ENCODE data around the gene ELF5. TPM values are rescaled to one million over a fixed set of nuclear protein-coding genes. Genes with fewer than 3 reads are reported as not detected.

ELF5 gene
- total and polyA plus RNA-seq, 2 of the 8 experiments (the other 6 are each of a cell fraction or from before 2014, with no cell fraction given): not detected

DNA sequence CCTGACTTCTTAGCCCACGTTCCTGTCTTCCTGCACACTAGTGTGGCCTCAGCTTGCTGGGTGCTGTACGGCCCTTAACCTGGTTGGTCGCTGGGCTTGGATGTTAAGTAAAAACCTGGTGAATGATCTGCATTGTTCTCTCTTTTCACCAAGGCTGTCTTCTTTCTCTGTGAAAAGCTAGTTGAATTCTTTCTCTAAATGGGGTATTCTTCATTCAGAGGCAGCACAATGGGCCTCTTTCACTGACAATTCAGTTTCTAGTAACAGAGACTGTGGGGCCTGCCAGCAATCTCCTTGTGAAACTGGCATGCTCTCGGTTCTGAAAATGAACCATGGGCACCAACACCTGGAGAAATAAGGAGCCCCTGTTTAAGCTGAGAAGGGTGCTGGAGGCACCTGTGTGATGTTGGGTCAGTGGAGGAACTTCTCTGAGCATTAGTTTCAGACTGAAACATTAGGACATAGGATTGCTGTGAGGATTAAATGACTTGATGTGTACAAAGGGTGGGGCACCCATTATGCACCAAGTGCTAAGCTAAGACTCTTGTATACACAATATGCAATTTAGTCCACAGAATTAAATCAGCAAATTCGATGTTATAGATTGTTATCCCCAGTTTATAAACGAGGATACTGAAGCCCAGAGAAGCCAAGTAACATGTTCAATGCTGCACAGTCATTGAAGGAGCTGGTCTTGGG, 33.1 kb upstream of the ELF5 start:
- ChIA-PET POLR2A (ENCODE audit: partially characterized antibody) (no interaction called here), CTCF (ENCODE audit: partially characterized antibody) (interaction anchor here (0.6 to 4.8 kb wide), 6 partner anchors 19 to 379 kb away, joined by 3 to 39 read pairs (median 4); partner anchors contain the start of gene ELF5)
- H3K56ac ChIP-seq (replicated peaks; ENCODE audit: insufficient read length, low read depth, low read length): no peak overlapping the region
- H2BK15ac ChIP-seq (ENCODE audit: low read length): no peak overlapping the region
- H3K4me1 ChIP-seq (replicated peaks in 1 of 4; ENCODE audit: control insufficient read depth in 3 of 4, insufficient read depth in 4 of 4, low read length in 3 of 4): no peaks in the 10 kb centered on the region
- H3K14ac ChIP-seq (ENCODE audit: insufficient read length): no peak overlapping the region
- H3K36me3 ChIP-seq (ENCODE audit: control insufficient read depth in 2 of 4, insufficient read depth in 4 of 4, low read length in 3 of 4): no peaks in the 10 kb centered on the region; a peak in 1 of 8 replicates
- H3K79me1 ChIP-seq (ENCODE audit: low read depth, low read length): no peaks in the 10 kb centered on the region
- no peaks in the 10 kb centered on the region for H3K27me3 ChIP-seq (replicated peaks in 1 of 4; ENCODE audit: control insufficient read depth in 3 of 4, extremely low read depth in 1 of 4, insufficient read depth in 3 of 4, low read length in 3 of 4)
- no peak overlapping the region for H2BK20ac ChIP-seq (ENCODE audit: low read length)
- no peak overlapping the region for H3K4ac ChIP-seq (replicated peaks; ENCODE audit: insufficient read length, low read depth, low read length)
- no peak overlapping the region for H3K27ac ChIP-seq (ENCODE audit: low read depth, low read length)
- H2AK5ac ChIP-seq (ENCODE audit: low read depth, low read length): no peak overlapping the region
- no peak overlapping the region for H4K91ac ChIP-seq (replicated peaks; ENCODE audit: insufficient read length, low read length)
- no peak overlapping the region; the same call in 1 of the 2 replicates for H3K18ac ChIP-seq (ENCODE audit: extremely low read depth, low read length)
- no peak overlapping the region for H3K4me3 ChIP-seq (ENCODE audit: extremely low read depth in 1 of 4, insufficient read depth in 2 of 4, low read depth in 3 of 4, low read length in 4 of 4)
- FAIRE-seq (no peak), DNase-seq (ENCODE audit: low read depth in 1 of 2, low spot score in 2 of 2) (no peak)
- H3K23me2 ChIP-seq (ENCODE audit: low read depth, low read length): no peaks in the 10 kb centered on the region
- H3K23ac ChIP-seq (ENCODE audit: insufficient read length): no peak overlapping the region
- no peak overlapping the region; a peak in 1 of 4 replicates for H3K4me2 ChIP-seq (ENCODE audit: insufficient read depth in 1 of 2, low read depth in 2 of 2, low read length in 2 of 2)
- no peak overlapping the region for H4K5ac ChIP-seq (ENCODE audit: insufficient read length, low read depth, low read length)
- H2AFZ ChIP-seq (ENCODE audit: low read length): peak overlapping the region; percentile 59; the same call in 1 of the 2 replicates
- H3K9me3 ChIP-seq (ENCODE audit: insufficient read depth in 2 of 2, low read depth in 1 of 2, low read length in 1 of 2): no peaks in the 10 kb centered on the region
- H3K9ac ChIP-seq (replicated peaks in 1 of 4; ENCODE audit: extremely low read depth in 1 of 4, low read depth in 3 of 4, low read length in 3 of 4): no peak overlapping the region
- no peaks in the 10 kb centered on the region for H3K79me2 ChIP-seq (ENCODE audit: control insufficient read depth in 1 of 2, insufficient read depth in 2 of 2, low read length in 2 of 2)
- no peak overlapping the region for H2BK5ac ChIP-seq (ENCODE audit: low read depth, low read length)
- no peak overlapping the region for H4K8ac ChIP-seq (ENCODE audit: extremely low read depth, insufficient read depth, low read length)
- WGBS, 2 experiments (ENCODE audit: extremely low coverage in 1 of 2, insufficient coverage in 1 of 2, insufficient read length in 1 of 2, insufficient replicate concordance in 2 of 2, low coverage in 1 of 2, low lambda C conversion rate in 2 of 2, missing lambda C conversion rate in 1 of 2): 87% methylated on average over 6 of the region's 6 CpGs; no CpG with 5 or more reads in 1 of the 2 experiments
- H2BK12ac ChIP-seq (ENCODE audit: low read depth, low read length): no peak overlapping the region
- no peak overlapping the region for H2BK120ac ChIP-seq (replicated peaks; ENCODE audit: low read depth, low read length)
- H4K20me1 ChIP-seq (replicated peaks in 1 of 2; ENCODE audit: control insufficient read depth in 1 of 2, insufficient read depth in 2 of 2, low read length in 2 of 2): no peaks in the 10 kb centered on the region
- TF ChIP-seq, protein P1, sequence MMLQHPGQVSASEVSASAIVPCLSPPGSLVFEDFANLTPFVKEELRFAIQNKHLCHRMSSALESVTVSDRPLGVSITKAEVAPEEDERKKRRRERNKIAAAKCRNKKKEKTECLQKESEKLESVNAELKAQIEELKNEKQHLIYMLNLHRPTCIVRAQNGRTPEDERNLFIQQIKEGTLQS (IDR thresholded peaks at IDR 0.05; ENCODE audit: insufficient read depth, low read depth, low read length): no peak
- TF ChIP-seq, protein P2, sequence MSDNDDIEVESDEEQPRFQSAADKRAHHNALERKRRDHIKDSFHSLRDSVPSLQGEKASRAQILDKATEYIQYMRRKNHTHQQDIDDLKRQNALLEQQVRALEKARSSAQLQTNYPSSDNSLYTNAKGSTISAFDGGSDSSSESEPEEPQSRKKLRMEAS (IDR thresholded peaks at IDR 0.05): no peak
- no peak for TF ChIP-seq TAF7 (optimal IDR thresholded peaks at IDR 0.05; ENCODE audit: borderline replicate concordance, low read depth, low read length)
- no peak for TF ChIP-seq RAD21 (IDR thresholded peaks at IDR 0.05 in 1 of 2, conservative IDR thresholded peaks at IDR 0.05 in 1 of 2; ENCODE audit: low read depth in 2 of 2, low read length in 2 of 2)
- no peak for TF ChIP-seq SP4 (IDR thresholded peaks at IDR 0.05; ENCODE audit: low read length)
- no peak for TF ChIP-seq RBBP5 (IDR thresholded peaks at IDR 0.05; ENCODE audit: borderline replicate concordance, low read depth, low read length)
- no peak for TF ChIP-seq TEAD4 (IDR thresholded peaks at IDR 0.05; ENCODE audit: low read depth, low read length)
- no peak for TF ChIP-seq PHF8 (conservative IDR thresholded peaks at IDR 0.05; ENCODE audit: low read depth, low read length)
- TF ChIP-seq, protein P3, sequence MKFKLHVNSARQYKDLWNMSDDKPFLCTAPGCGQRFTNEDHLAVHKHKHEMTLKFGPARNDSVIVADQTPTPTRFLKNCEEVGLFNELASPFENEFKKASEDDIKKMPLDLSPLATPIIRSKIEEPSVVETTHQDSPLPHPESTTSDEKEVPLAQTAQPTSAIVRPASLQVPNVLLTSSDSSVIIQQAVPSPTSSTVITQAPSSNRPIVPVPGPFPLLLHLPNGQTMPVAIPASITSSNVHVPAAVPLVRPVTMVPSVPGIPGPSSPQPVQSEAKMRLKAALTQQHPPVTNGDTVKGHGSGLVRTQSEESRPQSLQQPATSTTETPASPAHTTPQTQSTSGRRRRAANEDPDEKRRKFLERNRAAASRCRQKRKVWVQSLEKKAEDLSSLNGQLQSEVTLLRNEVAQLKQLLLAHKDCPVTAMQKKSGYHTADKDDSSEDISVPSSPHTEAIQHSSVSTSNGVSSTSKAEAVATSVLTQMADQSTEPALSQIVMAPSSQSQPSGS (IDR thresholded peaks at IDR 0.05; ENCODE audit: low read length): no peak

Data from H1 (cell line).